Uterus (tissue), 4 donors: Measurements from ENCODE around the gene IVD. TPM values are rescaled to one million over a fixed set of nuclear protein-coding genes. Genes with fewer than 3 reads are reported as not detected.

Source experiments
- DNase-seq, 2 donors: peaks; one replicate each; pipeline ENCODE4 v3.0.0-alpha.2; 2019 to 2020
- H3K27ac ChIP-seq, 2 donors: fragments of 200-600 bp; sonication (generic); 1 replicate in 1 of 2; 2 replicates in 1 of 2; pipeline ENCODE4 v1.5.1; 2016 to 2018
- H3K27me3 ChIP-seq, 2 donors: fragments of 200-600 bp; sonication (generic); one replicate each; pipeline ENCODE4 v1.5.1; 2018 to 2019; ENCODE audit warnings: control low read depth in 1 of 2
- H3K36me3 ChIP-seq, 2 donors: fragments of 200-600 bp; sonication (generic); one replicate each; pipeline ENCODE4 v1.5.1; 2019; ENCODE audit warnings: control low read depth in 1 of 2
- H3K4me1 ChIP-seq, 2 donors: fragments of 200-600 bp; sonication (generic); one replicate each; pipeline ENCODE4 v1.5.1; 2018 to 2019; ENCODE audit warnings: control low read depth in 1 of 2
- H3K4me3 ChIP-seq, 2 donors: fragments of 200-600 bp; sonication (generic); 1 replicate in 1 of 2; 2 replicates in 1 of 2; pipeline ENCODE4 v1.5.1; 2018 to 2019; ENCODE audit warnings: mild to moderate bottlenecking in 1 of 2
- H3K9me3 ChIP-seq, 2 donors: fragments of 200-600 bp; sonication (generic); one replicate each; pipeline ENCODE4 v1.5.1; 2019; ENCODE audit warnings: control low read depth in 1 of 2
- POLR2A ChIP-seq, 2 donors: fragments of 450-650 bp; IDR thresholded peaks; one replicate each; pipeline ENCODE4 v1.6.1; 2016; ENCODE audit warnings: antibody characterized with exemption in 2 of 2, mild to moderate bottlenecking in 1 of 2, moderate library complexity in 1 of 2
- intact Hi-C: fragments of 100-400 bp; cut with DNase I; formaldehyde crosslinking; loops from one replicate; pipeline ENCODE4 v1.15.1; 2023; ENCODE audit warnings: low total_unique reads
- total RNA-seq, 4 donors: library from RNA; depleted of rRNA in 3 of 4; stranded (reverse); fragments of >200 nt in 3 of 4; gene quantifications; one replicate each; pipeline versions ENCODE4 v1.1.0 to v1.2.4, GENCODE V29; 2014 to 2023
- TF ChIP-seq, protein P1 (sequence below), 4 experiments: fragments of 200-600 bp in 2 of 4; fragments of 450-650 bp in 2 of 4; sonication (generic) in 2 of 4; IDR thresholded peaks; one replicate each; pipeline ENCODE4 v1.5.1; 2016 to 2019; ENCODE audit warnings: antibody characterized with exemption in 4 of 4, mild to moderate bottlenecking in 2 of 4, moderate library complexity in 1 of 4
- donor health status: DM: yes; HTN: yes; CAD: no.

The IVD gene
- total RNA-seq, 4 donors from 2014 or later = 66.5 to 203 (median 83.7) TPM

DNA sequence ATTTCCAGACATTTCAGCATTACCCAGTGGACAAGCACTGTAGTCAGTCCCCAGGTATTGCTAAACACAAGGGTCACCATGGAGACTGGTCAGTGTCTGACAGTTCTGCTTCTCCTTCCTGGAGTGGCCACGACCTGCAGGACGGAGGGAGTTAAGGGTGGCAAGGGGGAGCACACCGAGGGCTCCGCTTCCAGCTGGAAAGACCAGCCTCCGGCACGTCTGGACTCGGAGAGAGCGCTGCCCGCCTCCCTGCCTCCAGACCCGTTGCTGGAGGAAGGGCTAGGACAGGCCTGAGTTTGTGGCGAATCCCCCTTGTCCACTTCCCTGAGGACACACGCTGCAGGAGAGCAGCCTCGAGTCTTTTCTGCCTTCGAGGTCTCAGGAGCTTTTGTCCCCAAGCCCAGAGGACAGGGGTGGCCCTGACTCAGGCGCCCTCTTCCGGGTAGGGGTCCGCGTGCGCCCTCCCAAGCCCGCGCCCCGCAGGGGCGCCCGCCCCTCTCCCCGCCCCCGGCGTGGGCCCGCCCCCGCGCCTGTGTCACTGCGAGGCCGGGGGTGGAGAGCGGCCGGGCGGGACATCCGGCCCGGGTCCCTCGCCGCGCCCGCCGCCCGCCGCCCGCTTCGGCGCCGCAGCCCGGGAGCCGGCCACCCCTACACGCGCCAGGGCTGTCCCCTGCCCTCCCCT, 65.0 kb downstream of the IVD start, which contains the start of gene CHST14:
TSS of gene CHST14 (plus strand) at position 562 of the 682 bp plus-strand sequence. CDS start 230 bp downstream, outside the sequence.
- Histone ChIP-seq H3K36me3 (no peaks in the 10 kb centered on the region), H3K9me3 (no peaks in the 10 kb centered on the region), H3K27ac (peak within 1 kb of the TSS; percentile 80 to 92), H3K4me3 (peak within 1 kb of the TSS; percentile 70 to 75), H3K27me3 (no peaks in the 10 kb centered on the region), H3K4me1 (no peaks in the 10 kb centered on the region)
- DNase-seq = peak; percentile 53 to 66
- peak in 1 of 2 donors; percentile 39 for TF ChIP-seq POLR2A (IDR thresholded peaks at IDR 0.05)
- TF ChIP-seq, protein P1, sequence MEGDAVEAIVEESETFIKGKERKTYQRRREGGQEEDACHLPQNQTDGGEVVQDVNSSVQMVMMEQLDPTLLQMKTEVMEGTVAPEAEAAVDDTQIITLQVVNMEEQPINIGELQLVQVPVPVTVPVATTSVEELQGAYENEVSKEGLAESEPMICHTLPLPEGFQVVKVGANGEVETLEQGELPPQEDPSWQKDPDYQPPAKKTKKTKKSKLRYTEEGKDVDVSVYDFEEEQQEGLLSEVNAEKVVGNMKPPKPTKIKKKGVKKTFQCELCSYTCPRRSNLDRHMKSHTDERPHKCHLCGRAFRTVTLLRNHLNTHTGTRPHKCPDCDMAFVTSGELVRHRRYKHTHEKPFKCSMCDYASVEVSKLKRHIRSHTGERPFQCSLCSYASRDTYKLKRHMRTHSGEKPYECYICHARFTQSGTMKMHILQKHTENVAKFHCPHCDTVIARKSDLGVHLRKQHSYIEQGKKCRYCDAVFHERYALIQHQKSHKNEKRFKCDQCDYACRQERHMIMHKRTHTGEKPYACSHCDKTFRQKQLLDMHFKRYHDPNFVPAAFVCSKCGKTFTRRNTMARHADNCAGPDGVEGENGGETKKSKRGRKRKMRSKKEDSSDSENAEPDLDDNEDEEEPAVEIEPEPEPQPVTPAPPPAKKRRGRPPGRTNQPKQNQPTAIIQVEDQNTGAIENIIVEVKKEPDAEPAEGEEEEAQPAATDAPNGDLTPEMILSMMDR (IDR thresholded peaks at IDR 0.05) = peak in 1 of 4 experiments; percentile 8
- intact Hi-C loops = no loop called here

Other genes with a start within 250 kb of the IVD start
- 10 to 100 TPM in 1 of 4 donors, under 1 TPM in 1, not detected in 2; under 0.01 to 31.5 TPM for gene BUB1B, start 244.7 kb upstream of the IVD start, total RNA-seq
- gene PAK6, start 166.7 kb upstream of the IVD start, total RNA-seq = 1 to 10 TPM in 3 of 4 donors, not detected in 1; 2.3 to 5.0 (median 3.3) TPM
- under 1 TPM in 2 of 4 donors, not detected in 2; 0.28 to 0.52 TPM for gene ANKRD63, start 122.7 kb upstream of the IVD start, total RNA-seq
- 10 to 100 TPM in 2 of 4 donors, 1 to 10 TPM in 2; 3.5 to 19.0 (median 9.3) TPM for gene PLCB2, start 97.9 kb upstream of the IVD start, total RNA-seq
- 10 to 100 TPM in 2 of 4 donors, 1 to 10 TPM in 2; 3.2 to 68.1 (median 8.9) TPM for gene INAFM2, start 82.1 kb upstream of the IVD start, total RNA-seq
- gene CCDC9B, start 64.9 kb upstream of the IVD start, total RNA-seq = 10 to 100 TPM in 1 of 4 donors, 1 to 10 TPM in 3; 2.4 to 43.8 (median 6.6) TPM
- 1 to 10 TPM in 1 of 4 donors, not detected in 3; 1.8 TPM for gene PHGR1, start 54.8 kb upstream of the IVD start, total RNA-seq
- under 1 TPM in 2 of 4 donors, not detected in 2; 0.14 to 0.85 TPM for gene DISP2, start 47.6 kb upstream of the IVD start, total RNA-seq
- gene KNSTRN, start 23.1 kb upstream of the IVD start, total RNA-seq = 10 to 100 TPM in 2 of 4 donors, 1 to 10 TPM in 2; 2.1 to 23.5 (median 9.7) TPM
- 10 to 100 TPM in 2 of 4 donors, 1 to 10 TPM in 2; 5.0 to 35.5 (median 10.5) TPM for gene BAHD1, start 35.2 kb downstream of the IVD start, total RNA-seq
- 10 to 100 TPM in 3 of 4 donors, 1 to 10 TPM in 1; 6.8 to 26.1 (median 17.9) TPM for gene CHST14, start 65.2 kb downstream of the IVD start, total RNA-seq
- gene CCDC32, start 159.2 kb downstream of the IVD start, total RNA-seq = 10 to 100 TPM; 18.2 to 39.3 (median 29.3) TPM
- 10 to 100 TPM in 1 of 4 donors, 1 to 10 TPM in 1, under 1 TPM in 2; 0.29 to 18.6 (median 5.0) TPM for gene RPUSD2, start 163.5 kb downstream of the IVD start, total RNA-seq
- 10 to 100 TPM in 1 of 4 donors, under 1 TPM in 2, not detected in 1; 0.26 to 33.5 (median 0.55) TPM for gene KNL1, start 188.5 kb downstream of the IVD start, total RNA-seq